ENCODE results near the gene ITPR2. TPM values are rescaled to one million over a fixed set of nuclear protein-coding genes. Genes with fewer than 3 reads are reported as not detected.

Gene ITPR2
- polyA plus RNA-seq, 1 of the 3 experiments (the other 2 are of a cell fraction): 2.3 TPM

DNA sequence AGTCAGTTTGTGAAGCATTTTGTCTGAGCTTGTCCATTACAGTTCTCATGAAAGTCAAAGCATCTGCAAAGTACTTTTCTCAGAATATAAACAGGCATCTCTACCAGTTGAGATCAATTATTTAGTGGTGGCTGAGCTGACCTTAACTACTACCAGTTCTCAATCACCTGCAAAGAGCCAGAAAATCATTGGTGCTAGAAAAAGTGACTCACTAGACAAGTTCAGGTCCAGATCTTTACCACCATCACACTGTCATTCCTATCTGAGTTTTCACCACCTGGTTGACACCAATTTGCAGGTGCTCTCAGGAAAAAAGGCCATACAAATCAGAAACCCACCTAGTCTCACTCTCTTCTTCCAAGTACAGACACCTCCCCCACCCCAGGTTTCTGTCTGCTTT lies 33.3 kb downstream of the ITPR2 start:
- H4K20me1 ChIP-seq (ENCODE audit: insufficient read depth): no peaks in the 10 kb centered on the region

DNA sequence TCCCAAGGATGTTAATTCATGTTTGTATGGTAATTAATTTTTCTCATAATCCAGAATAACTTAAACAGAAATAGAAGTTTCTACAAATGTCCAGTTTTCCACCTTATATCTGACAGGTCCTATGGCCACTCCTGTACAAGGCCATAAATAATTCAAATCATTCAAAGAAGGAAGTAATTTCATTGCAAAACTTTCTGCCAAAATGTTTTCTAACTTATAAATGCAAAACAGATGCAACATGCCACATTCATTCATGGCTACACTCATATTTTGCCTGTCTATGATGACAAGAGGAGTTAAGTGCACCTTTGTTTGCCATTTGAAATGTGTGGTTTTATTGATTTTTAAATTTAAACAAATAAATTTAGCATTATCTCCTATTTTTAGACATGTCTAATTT lies 34.4 kb downstream of the ITPR2 start:
- H2AFZ ChIP-seq (ENCODE audit: low read depth): no peak overlapping the region
- H3K9me3 ChIP-seq: no peaks in the 10 kb centered on the region
- peaks cover 10% of the 10 kb centered on the region for H3F3A ChIP-seq (replicated peaks; ENCODE audit: insufficient read depth)
- H3K4me1 ChIP-seq (ENCODE audit: control insufficient read depth in 1 of 2, insufficient read depth in 2 of 2, low read depth in 1 of 2, low read length in 1 of 2): peaks cover 3 to 6% of the 10 kb centered on the region in 2 experiments; a peak in 3 of 4 replicates
- TF ChIP-seq, protein P1, sequence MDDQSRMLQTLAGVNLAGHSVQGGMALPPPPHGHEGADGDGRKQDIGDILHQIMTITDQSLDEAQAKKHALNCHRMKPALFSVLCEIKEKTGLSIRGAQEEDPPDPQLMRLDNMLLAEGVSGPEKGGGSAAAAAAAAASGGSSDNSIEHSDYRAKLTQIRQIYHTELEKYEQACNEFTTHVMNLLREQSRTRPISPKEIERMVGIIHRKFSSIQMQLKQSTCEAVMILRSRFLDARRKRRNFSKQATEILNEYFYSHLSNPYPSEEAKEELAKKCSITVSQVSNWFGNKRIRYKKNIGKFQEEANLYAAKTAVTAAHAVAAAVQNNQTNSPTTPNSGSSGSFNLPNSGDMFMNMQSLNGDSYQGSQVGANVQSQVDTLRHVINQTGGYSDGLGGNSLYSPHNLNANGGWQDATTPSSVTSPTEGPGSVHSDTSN (IDR thresholded peaks at IDR 0.05): peak; percentile 39; the same call in 1 of the 2 replicates
- TF ChIP-seq EP300 (IDR thresholded peaks at IDR 0.05; ENCODE audit: borderline replicate concordance in 1 of 2, low read depth in 1 of 2, low read length in 1 of 2) (0 out of 4 replicates have a peak, but pooled peaks of 1 of the 2 experiments have one; percentile 6), FOSL2 (IDR thresholded peaks at IDR 0.05; ENCODE audit: borderline replicate concordance, low read depth) (no peak), POLR2AphosphoS5 (IDR thresholded peaks at IDR 0.05; ENCODE audit: low read depth, low read length) (0 out of 2 replicates have a peak, but pooled peaks have one; percentile 35), TCF12 (IDR thresholded peaks at IDR 0.05) (peak; percentile 71)
- peaks cover 5% of the 10 kb centered on the region; the same call in 1 of the 2 replicates for H3K79me2 ChIP-seq (ENCODE audit: insufficient read depth)
- H3K27me3 ChIP-seq (ENCODE audit: insufficient read depth): no peaks in the 10 kb centered on the region
- DNase-seq: no peak
- no peak overlapping the region for H3K9ac ChIP-seq
- ChIA-PET CTCF (no interaction called here), POLR2A (interaction anchor here (0.6 kb wide), 1 partner anchor 450 kb away, joined by 3 read pairs; no protein-coding TSS in a partner anchor)
- H3K9me2 ChIP-seq: no peaks in the 10 kb centered on the region
- no peak overlapping the region for H3K4me2 ChIP-seq
- H4K20me1 ChIP-seq (ENCODE audit: insufficient read depth): no peaks in the 10 kb centered on the region
- peak overlapping the region in 1 of 2 experiments; percentile 22; a peak in 2 of 4 replicates for H3K27ac ChIP-seq (ENCODE audit: low read depth in 2 of 2, low read length in 1 of 2)
- no peaks in the 10 kb centered on the region for H3K36me3 ChIP-seq (replicated peaks in 1 of 2; ENCODE audit: control insufficient read depth in 1 of 2, insufficient read depth in 2 of 2, low read length in 1 of 2)
- no peak overlapping the region for H3K4me3 ChIP-seq (ENCODE audit: low read depth in 2 of 2, low read length in 1 of 2)

More for the DNA sequence above, 33.3 kb downstream of the ITPR2 start:
- no peak overlapping the region for H2AFZ ChIP-seq (ENCODE audit: low read depth)
- H3K4me3 ChIP-seq (ENCODE audit: low read depth in 2 of 2, low read length in 1 of 2): no peak overlapping the region
- ChIA-PET POLR2A (no interaction called here), CTCF (interaction anchor here (0.8 to 1.6 kb wide), 2 partner anchors 8 to 13 kb away, joined by 4 read pairs; no protein-coding TSS in a partner anchor)
- H3F3A ChIP-seq (replicated peaks; ENCODE audit: insufficient read depth): peaks cover 10% of the 10 kb centered on the region
- peaks cover 3 to 10% of the 10 kb centered on the region in 2 experiments; a peak in 3 of 4 replicates for H3K4me1 ChIP-seq (ENCODE audit: control insufficient read depth in 1 of 2, insufficient read depth in 2 of 2, low read depth in 1 of 2, low read length in 1 of 2)
- no peaks in the 10 kb centered on the region for H3K27me3 ChIP-seq (ENCODE audit: insufficient read depth)
- H3K79me2 ChIP-seq (ENCODE audit: insufficient read depth): peaks cover 5% of the 10 kb centered on the region; the same call in 1 of the 2 replicates
- no peak overlapping the region for H3K4me2 ChIP-seq
- no peak overlapping the region for H3K9ac ChIP-seq
- TF ChIP-seq GATA2 (CRISPR knock-in tag; IDR thresholded peaks at IDR 0.05): no peak
- TF ChIP-seq MXI1 (IDR thresholded peaks at IDR 0.05; ENCODE audit: low read depth, low read length): no peak
- TF ChIP-seq, protein P2, sequence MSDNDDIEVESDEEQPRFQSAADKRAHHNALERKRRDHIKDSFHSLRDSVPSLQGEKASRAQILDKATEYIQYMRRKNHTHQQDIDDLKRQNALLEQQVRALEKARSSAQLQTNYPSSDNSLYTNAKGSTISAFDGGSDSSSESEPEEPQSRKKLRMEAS (IDR thresholded peaks at IDR 0.05; ENCODE audit: low read depth): no peak
- no peak for TF ChIP-seq MEF2A (IDR thresholded peaks at IDR 0.05; ENCODE audit: borderline replicate concordance, low read depth)
- TF ChIP-seq, protein P3, sequence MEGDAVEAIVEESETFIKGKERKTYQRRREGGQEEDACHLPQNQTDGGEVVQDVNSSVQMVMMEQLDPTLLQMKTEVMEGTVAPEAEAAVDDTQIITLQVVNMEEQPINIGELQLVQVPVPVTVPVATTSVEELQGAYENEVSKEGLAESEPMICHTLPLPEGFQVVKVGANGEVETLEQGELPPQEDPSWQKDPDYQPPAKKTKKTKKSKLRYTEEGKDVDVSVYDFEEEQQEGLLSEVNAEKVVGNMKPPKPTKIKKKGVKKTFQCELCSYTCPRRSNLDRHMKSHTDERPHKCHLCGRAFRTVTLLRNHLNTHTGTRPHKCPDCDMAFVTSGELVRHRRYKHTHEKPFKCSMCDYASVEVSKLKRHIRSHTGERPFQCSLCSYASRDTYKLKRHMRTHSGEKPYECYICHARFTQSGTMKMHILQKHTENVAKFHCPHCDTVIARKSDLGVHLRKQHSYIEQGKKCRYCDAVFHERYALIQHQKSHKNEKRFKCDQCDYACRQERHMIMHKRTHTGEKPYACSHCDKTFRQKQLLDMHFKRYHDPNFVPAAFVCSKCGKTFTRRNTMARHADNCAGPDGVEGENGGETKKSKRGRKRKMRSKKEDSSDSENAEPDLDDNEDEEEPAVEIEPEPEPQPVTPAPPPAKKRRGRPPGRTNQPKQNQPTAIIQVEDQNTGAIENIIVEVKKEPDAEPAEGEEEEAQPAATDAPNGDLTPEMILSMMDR (IDR thresholded peaks at IDR 0.05): no peak
- no peak for TF ChIP-seq SMC3 (IDR thresholded peaks at IDR 0.05; ENCODE audit: low read depth, low read length)
- TF ChIP-seq, protein P4, sequence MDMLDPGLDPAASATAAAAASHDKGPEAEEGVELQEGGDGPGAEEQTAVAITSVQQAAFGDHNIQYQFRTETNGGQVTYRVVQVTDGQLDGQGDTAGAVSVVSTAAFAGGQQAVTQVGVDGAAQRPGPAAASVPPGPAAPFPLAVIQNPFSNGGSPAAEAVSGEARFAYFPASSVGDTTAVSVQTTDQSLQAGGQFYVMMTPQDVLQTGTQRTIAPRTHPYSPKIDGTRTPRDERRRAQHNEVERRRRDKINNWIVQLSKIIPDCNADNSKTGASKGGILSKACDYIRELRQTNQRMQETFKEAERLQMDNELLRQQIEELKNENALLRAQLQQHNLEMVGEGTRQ (IDR thresholded peaks at IDR 0.05; ENCODE audit: borderline replicate concordance, low read depth, low read length): no peak
- TF ChIP-seq EP300 (IDR thresholded peaks at IDR 0.05; ENCODE audit: borderline replicate concordance in 1 of 2, low read depth in 1 of 2, low read length in 1 of 2): no peak
- no peak for TF ChIP-seq FOXM1 (IDR thresholded peaks at IDR 0.05; ENCODE audit: low read depth)
- TF ChIP-seq JUND (IDR thresholded peaks at IDR 0.05): no peak
- no peaks in the 10 kb centered on the region for H3K9me2 ChIP-seq
- no peak overlapping the region for H3K27ac ChIP-seq (ENCODE audit: low read depth in 2 of 2, low read length in 1 of 2)
- no peaks in the 10 kb centered on the region for H3K9me3 ChIP-seq
- H3K36me3 ChIP-seq (replicated peaks in 1 of 2; ENCODE audit: control insufficient read depth in 1 of 2, insufficient read depth in 2 of 2, low read length in 1 of 2): no peaks in the 10 kb centered on the region
- DNase-seq: no peak
